Type B pancreatic cell (in vitro differentiated cells): ENCODE data around the gene STX16. TPM values are rescaled to one million over a fixed set of nuclear protein-coding genes. Genes with fewer than 3 reads are reported as not detected.

Experiments
- total RNA-seq: library from RNA; stranded (reverse); gene quantifications from 2 replicates; pipeline ENCODE4 v1.2.1, GENCODE V29; 2021; ENCODE audit warnings: low replicate concordance

The STX16 gene
- total RNA-seq, 1 donor from 2014 or later, result 62.8 TPM

Other genes with a start within 250 kb of the STX16 start
- gene APCDD1L, start 135.9 kb upstream of the STX16 start, total RNA-seq, result 0.26 and 0.53 TPM in 2 replicates
- gene NPEPL1, start 41.5 kb downstream of the STX16 start, total RNA-seq, result 21.1 and 25.0 TPM in 2 replicates
- 1.7 and 6.1 TPM in 2 replicates for gene GNAS-AS1, start 199.6 kb downstream of the STX16 start, total RNA-seq
- gene GNAS, start 201.4 kb downstream of the STX16 start, total RNA-seq, result 1,005 and 1,406 TPM in 2 replicates